GM18505 (cell line): ENCODE measurements around the gene ST8SIA5.

Source experiments
- ATAC-seq: cut with Tn5 transposase; IDR thresholded peaks from one replicate; pipeline ENCODE4 v1.9.1; 2021; ENCODE audit not compliant: unreplicated experiment
- POLR2A ChIP-seq: IDR thresholded peaks from 4 replicates; pipeline ENCODE4 v1.6.1; 2011; ENCODE audit warnings: borderline replicate concordance; ENCODE audit not compliant: insufficient read depth, insufficient read length; ENCODE audit errors: extremely low read depth

Gene ST8SIA5

DNA sequence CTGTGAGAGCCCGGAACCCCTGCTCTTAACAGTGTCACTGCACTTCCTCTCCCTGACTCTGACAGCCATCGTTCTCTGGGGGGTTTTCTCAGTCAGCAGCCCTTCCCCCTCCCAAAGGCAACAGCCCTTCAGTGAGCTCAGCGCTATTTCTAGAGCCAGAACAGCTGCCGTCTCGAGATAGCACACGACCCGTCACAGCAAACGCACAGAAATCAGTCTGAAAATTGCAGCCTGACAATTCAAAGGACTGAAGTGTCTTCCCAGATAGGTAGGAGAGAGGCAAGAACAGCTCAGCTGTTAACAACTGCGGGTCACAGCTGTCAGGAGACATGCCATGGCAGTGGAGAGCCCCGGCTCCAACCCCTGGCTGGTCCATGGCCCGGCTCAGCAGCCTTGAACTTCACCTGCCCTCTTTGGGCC lies 45.4 kb downstream of the ST8SIA5 start:
- TF ChIP-seq POLR2A, result no peak
- no peak for ATAC-seq

DNA sequence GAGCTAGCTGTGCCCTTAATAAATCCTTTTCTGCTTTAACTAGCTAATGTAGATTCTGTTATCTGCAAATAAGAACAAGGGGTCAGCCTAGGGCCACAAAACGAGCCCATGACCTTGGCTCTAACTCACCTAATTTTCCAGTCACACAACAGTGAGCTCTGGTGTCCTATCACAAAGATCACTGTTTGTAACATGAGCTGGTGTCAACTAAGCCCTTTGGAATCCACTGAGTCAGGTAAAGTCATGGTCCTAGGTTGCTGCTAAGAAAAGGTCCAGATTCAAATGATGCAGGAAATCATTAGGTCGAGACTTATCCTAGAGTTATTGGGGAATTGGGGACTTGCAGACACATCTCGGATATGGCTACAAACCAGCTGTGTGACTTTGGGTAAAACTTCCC lies 49.9 kb downstream of the ST8SIA5 start:
- TF ChIP-seq POLR2A, result no peak
- no peak for ATAC-seq

DNA sequence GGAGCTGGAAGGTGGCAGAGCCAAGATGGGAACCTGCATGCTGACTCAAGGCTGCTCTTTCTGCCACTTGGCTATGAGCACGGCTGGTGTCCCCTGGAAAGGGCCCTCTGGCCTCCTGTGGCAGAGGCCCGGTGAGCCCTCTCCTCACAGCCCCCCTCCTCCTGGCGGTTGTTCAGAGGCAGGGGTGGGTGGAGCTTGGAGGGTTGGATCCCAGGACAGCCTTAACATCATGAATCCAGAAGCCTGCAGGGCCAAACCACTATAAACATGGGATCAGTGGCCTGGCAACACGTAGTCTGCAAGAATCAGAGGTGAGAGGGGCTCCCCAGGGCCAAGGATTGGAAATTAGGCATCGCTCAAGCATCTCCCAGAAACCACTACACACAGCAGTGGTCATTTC lies 51.3 kb downstream of the ST8SIA5 start:
- ATAC-seq, result no peak
- no peak for TF ChIP-seq POLR2A

DNA sequence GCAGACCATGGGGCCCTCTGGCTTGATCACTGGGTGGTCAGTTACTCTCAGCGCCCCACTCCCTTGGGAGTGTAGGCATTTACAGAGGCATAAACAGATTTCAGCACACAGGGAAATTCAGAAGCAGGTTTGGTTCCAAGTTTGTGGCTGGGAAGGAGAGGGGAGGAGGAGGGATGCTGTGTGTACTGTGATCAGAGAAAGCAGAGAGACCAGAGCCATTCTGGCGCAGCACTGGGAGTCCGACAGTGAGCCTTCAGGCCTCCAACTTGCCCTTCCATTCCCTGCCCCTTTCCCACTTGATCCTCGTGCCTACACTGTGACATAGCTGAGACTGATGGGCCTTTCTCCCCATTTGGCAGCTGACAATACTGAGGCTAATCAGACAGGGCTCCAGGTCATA lies 52.0 kb downstream of the ST8SIA5 start:
- no peak for TF ChIP-seq POLR2A
- ATAC-seq, result no peak

DNA sequence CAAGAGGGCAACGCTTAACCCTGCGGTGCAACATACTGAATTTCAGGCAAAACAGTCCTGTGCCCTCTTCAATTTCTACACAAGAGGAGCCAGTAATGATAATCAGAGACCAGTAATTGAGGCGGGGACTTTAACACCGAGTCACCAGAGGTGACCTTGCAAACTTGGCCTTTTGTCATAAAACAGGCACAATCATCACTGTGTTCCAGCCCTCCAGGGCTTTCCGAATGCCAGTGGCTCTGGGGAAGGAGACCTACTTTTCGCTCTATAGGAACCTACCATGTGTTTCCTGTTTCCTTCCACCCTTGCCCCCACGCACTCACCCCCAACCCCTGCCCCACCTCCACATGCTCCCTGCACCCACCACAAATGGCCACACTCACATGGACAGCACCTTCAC lies 52.7 kb downstream of the ST8SIA5 start:
- TF ChIP-seq POLR2A, result no peak
- ATAC-seq, result no peak

DNA sequence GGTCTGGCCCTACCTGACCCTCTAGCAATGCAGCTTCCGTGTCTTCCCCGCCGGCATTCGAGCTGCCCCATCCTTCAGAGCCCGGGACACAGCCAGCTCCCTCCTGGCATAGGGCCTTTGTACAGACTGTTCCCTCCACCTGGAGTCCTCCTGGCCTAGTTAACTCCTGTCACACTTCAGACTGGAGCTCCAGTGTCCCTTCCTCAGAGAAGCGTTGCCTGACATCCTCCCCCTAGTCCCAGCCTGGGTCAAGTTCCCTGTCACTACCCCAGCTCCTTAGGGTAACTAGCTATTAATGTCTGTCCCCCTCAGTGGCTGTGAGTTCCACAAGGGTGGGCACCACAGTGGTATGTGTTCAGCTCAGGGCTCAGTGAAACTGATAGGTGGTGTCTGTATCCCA lies 54.4 kb downstream of the ST8SIA5 start:
- ATAC-seq, result no peak
- TF ChIP-seq POLR2A, result no peak

DNA sequence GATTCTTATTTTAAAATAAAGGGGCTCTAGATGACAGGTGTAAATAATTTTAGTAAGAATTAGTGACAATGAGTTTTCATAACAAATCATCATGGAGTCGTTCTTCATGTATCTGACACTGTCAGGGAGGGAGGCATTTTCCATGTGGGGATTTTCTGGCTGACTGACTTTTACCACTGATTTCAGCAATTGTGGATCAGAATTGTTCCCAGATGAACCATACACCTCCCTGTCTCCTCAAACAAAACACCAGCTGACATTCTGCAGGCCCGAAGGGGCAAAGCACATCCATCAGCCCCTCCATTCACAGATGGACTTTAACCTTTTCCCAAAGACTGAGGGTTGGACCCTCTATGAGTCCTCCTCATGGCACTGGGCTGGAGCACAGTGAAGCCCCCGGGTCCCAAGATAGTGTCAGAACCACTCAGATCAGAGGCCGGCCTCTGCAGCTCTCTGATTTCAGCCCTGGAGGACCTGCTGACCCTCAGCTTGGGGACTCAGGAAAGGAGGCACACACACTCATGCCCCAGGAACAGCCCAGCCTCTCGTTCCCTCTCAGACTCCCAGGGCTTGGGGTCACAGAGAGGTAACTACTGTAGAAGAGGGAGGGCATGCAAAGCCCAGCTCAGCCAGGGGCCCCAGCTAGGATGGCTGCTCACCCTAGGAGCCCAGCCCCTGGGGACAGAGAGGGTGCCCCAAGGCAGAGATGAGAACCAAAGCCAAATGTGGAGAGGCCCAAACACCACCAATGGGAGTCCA lies 56.6 kb downstream of the ST8SIA5 start:
- no peak for ATAC-seq
- TF ChIP-seq POLR2A, result no peak

DNA sequence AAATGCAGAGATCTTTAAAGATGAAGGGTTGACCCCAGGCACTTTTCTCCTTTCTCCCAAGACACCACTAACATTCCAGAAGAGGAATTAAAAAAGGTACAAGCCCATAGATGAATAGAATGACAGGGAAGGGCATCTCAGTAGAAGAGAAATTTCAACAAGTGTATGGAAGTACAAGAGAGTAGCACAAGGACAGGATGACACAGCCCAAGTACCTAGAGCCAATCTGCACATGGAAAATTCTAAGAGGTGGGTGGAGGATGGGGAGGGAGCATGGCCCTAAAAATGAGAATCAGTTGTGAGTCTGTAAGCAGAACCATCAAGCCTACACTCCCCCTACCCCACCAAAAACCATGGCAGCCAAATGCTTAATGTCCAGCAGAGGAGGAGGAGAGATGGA lies 60.2 kb downstream of the ST8SIA5 start:
- TF ChIP-seq POLR2A, result no peak
- no peak for ATAC-seq

DNA sequence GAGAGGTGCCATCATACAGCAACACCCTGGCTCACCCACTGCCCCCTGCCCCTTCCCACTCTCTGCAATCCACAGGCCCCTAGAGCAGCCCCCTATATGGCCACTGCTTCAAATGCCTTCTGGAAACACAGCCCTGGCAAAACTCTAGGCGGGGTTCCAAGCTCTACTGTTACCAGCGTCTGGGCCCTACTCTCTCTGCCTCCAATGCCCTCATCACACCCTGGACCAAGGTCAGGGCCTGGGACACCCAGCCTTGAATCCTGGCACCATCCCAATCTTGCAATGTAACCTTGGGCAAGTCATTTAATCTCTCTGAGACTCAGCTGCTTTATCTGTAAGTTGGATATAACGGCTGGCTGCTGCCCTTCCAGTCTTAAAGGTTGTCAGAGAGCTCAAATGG lies 60.6 kb downstream of the ST8SIA5 start:
- no peak for ATAC-seq
- TF ChIP-seq POLR2A, result no peak

DNA sequence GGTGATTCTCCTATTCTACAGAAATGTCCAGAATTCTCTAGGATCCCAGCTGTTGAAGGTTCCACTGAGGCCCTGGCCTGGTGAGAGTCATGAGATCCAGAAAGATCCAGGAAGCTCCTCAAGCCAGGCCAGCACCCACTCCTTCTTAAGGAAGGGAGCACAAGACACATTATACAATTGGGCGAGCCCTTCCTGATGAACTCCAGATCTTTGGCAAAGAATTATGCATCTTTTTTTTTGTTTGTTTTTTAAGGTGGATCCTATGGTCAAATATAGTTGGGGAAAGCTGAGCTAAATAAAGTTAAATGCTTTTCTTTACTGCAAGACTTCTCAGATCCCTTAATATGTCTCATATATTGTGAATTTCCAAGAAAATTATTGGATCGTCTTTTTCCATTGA lies 62.9 kb downstream of the ST8SIA5 start:
- ATAC-seq, result no peak
- TF ChIP-seq POLR2A, result no peak

DNA sequence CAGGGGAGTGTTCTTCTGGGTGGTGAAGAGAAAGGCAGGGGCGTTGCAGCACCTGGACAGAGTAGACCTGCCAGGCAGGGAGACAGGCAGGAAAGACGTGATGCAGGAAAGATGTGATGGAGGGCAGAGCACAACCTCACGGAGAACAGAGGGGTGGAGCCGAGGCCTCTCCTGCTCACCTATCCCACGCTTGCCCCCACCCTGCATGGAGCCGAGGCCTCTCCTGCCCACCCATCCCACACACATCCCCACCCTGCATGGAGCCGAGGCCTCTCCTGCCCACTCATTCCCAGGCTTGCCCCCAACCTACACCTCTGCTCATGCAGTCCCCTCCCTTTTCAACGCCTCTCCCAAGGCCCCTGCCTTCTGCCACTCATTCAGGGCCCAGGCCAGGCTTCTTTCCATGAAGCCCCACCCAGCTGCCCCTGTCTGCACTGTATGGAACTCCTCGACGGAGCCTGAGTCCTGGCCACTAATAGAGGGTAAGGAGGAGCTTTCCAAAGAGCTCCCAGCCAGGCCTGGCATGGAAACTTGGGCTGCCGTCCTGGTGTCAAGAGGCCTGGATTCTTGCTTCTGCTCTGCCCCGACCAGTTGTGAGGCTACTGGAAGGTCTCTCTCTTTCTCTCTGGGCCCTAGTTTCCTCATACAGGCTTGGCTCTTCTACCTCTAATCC lies 67.9 kb downstream of the ST8SIA5 start:
- TF ChIP-seq POLR2A, result no peak
- ATAC-seq, result no peak

DNA sequence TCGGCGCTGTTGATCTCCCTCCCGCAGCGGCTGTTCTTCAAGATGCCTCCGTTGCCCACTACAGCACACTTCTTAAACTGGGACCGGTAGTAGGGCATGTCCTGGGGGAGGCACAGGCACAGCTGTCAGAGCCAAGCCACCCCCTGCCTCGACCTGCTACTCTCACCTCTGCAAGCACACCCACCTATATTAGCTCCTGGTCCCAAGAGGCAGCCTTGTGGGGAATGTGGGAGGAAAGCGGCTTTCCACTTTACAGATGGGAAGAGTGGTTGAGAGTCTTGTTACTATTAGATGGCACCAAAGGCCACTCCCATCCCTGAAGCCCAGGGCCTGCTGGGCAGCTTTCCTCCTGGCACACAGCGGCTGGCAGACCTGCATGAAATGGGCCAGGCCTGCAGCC lies 70.7 kb downstream of the ST8SIA5 start:
- no peak for ATAC-seq
- no peak for TF ChIP-seq POLR2A

DNA sequence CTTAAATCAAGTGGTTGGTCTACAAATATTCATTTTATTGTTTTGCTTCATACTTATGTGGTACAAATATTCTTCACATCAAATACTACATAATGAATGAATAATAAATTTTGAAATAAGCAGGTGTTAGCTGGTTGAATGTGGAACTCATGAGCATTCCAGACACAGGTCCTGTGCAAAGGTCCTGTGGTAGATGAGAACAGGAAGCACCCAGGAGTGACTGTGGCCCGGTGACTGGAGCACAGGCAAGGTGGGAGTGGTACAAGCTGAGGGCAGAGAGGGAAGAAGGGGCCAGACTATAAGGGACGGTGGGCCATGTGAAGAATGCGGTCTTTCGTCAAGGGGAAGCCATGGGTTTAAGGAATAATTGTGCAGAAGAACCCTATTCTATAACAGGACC lies 73.6 kb downstream of the ST8SIA5 start:
- TF ChIP-seq POLR2A, result no peak
- ATAC-seq, result no peak
